Vagina (tissue), 2 donors: Measurements from ENCODE around the gene TRAPPC10. TPM values are rescaled to one million over a fixed set of nuclear protein-coding genes. Genes with fewer than 3 reads are reported as not detected.

ENCODE experiments used
- DNase-seq, 2 donors: peaks; one replicate each; pipeline ENCODE4 v3.0.0-alpha.2; 2017; ENCODE audit errors: extremely low spot score in 2 of 2
- H3K27ac ChIP-seq: fragments of 200-600 bp; sonication (generic); one replicate; pipeline ENCODE4 v1.5.1; 2019
- H3K27me3 ChIP-seq: fragments of 200-600 bp; sonication (generic); one replicate; pipeline ENCODE4 v1.5.1; 2019
- H3K36me3 ChIP-seq, 2 donors: fragments of 200-600 bp; sonication (generic); one replicate each; pipeline ENCODE4 v1.5.1; 2017 to 2019
- H3K4me1 ChIP-seq: fragments of 200-600 bp; sonication (generic); one replicate; pipeline ENCODE4 v1.5.1; 2019
- H3K4me3 ChIP-seq, 2 donors: fragments of 200-600 bp; sonication (generic); 1 replicate in 1 of 2; 2 replicates in 1 of 2; pipeline ENCODE4 v1.5.1; 2016 to 2019
- H3K9me3 ChIP-seq: fragments of 200-600 bp; sonication (generic); one replicate; pipeline ENCODE4 v1.5.1; 2019
- POLR2A ChIP-seq, 2 donors: fragments of 450-650 bp; IDR thresholded peaks; one replicate each; pipeline ENCODE4 v1.6.1; 2017; ENCODE audit warnings: antibody characterized with exemption in 2 of 2, mild to moderate bottlenecking in 2 of 2, moderate library complexity in 2 of 2
- POLR2AphosphoS5 ChIP-seq, 2 donors: sonication (generic); formaldehyde crosslinking; IDR thresholded peaks; one replicate each; pipeline ENCODE4 v1.9.0; 2017; ENCODE audit warnings: antibody characterized with exemption in 2 of 2, mild to moderate bottlenecking in 2 of 2, low read depth in 1 of 2; ENCODE audit not compliant: insufficient read depth in 1 of 2
- intact Hi-C: fragments of 100-400 bp; cut with DNase I; formaldehyde crosslinking; loops from one replicate; pipeline ENCODE4 v1.15.1; 2023
- total RNA-seq: library from RNA; depleted of rRNA; stranded (reverse); fragments of >200 nt; gene quantifications from one replicate; pipeline ENCODE4 v1.2.3, GENCODE V29; 2016
- TF ChIP-seq, protein P1 (sequence below), 3 experiments: fragments of 450-650 bp in 2 of 3; fragments of 200-600 bp in 1 of 3; sonication (generic) in 1 of 3; IDR thresholded peaks; one replicate each; pipeline ENCODE4 v1.5.1; 2017 to 2019; ENCODE audit warnings: antibody characterized with exemption in 3 of 3, mild to moderate bottlenecking in 2 of 3, moderate library complexity in 2 of 3

TRAPPC10 gene
- total RNA-seq, 1 donor from 2014 or later, result 22.6 TPM

DNA sequence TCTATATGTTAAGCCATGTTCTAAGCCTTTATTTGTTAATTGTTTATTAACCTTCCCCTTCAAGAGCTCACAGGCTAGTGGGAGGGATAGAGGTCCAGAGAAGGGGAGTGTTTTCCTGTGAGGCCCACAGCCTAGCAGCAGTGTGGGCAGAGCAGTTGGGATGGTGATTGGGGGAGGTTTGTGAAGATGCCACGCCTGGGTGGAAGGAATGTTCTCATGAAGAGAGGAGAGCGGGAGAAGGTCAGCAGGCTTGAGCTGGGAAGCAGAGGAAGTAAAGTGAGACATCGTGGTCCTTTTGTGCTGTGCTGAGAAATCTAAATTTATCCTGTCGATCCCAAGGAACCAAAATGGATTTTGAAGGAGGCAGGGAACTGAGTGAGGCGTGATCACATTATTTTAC, 42.6 kb downstream of the TRAPPC10 start:
- H3K27ac ChIP-seq, result no peak overlapping the region
- intact Hi-C loops, result no loop called here
- peaks cover 0 to 21% of the 10 kb centered on the region in 2 donors for H3K36me3 ChIP-seq

DNA sequence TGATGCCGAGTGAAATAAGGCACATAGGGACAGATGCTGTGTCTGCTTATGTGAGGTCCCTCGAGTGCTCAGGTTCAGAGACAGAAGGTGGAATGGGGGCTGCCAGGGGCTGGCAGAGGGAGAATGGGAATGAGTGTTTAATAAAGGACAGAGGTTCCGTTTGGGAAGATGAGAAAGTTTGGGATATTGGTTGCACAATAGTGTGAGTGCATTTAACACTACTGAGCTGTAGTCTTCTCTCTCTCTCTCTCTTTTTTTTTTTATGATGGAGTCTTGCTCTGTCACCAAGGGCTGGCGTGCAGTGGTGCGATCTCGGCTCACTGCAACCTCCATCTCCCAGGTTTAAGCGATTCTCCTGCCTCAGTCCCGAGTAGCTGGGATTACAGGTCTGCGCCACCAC, 44.9 kb downstream of the TRAPPC10 start:
- intact Hi-C loops, result no loop called here

More for the DNA sequence above, 42.6 kb downstream of the TRAPPC10 start:
- H3K4me1 ChIP-seq, result peaks cover 28% of the 10 kb centered on the region
- H3K4me3 ChIP-seq, result no peak overlapping the region
- H3K9me3 ChIP-seq, result no peaks in the 10 kb centered on the region
- TF ChIP-seq, protein P1, sequence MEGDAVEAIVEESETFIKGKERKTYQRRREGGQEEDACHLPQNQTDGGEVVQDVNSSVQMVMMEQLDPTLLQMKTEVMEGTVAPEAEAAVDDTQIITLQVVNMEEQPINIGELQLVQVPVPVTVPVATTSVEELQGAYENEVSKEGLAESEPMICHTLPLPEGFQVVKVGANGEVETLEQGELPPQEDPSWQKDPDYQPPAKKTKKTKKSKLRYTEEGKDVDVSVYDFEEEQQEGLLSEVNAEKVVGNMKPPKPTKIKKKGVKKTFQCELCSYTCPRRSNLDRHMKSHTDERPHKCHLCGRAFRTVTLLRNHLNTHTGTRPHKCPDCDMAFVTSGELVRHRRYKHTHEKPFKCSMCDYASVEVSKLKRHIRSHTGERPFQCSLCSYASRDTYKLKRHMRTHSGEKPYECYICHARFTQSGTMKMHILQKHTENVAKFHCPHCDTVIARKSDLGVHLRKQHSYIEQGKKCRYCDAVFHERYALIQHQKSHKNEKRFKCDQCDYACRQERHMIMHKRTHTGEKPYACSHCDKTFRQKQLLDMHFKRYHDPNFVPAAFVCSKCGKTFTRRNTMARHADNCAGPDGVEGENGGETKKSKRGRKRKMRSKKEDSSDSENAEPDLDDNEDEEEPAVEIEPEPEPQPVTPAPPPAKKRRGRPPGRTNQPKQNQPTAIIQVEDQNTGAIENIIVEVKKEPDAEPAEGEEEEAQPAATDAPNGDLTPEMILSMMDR (IDR thresholded peaks at IDR 0.05), result no peak
- TF ChIP-seq POLR2AphosphoS5 (IDR thresholded peaks at IDR 0.05; ENCODE audit: insufficient read depth in 1 of 2, low read depth in 1 of 2) (no peak), POLR2A (IDR thresholded peaks at IDR 0.05) (no peak)
- H3K27me3 ChIP-seq, result no peaks in the 10 kb centered on the region
- DNase-seq, result no peak

DNA sequence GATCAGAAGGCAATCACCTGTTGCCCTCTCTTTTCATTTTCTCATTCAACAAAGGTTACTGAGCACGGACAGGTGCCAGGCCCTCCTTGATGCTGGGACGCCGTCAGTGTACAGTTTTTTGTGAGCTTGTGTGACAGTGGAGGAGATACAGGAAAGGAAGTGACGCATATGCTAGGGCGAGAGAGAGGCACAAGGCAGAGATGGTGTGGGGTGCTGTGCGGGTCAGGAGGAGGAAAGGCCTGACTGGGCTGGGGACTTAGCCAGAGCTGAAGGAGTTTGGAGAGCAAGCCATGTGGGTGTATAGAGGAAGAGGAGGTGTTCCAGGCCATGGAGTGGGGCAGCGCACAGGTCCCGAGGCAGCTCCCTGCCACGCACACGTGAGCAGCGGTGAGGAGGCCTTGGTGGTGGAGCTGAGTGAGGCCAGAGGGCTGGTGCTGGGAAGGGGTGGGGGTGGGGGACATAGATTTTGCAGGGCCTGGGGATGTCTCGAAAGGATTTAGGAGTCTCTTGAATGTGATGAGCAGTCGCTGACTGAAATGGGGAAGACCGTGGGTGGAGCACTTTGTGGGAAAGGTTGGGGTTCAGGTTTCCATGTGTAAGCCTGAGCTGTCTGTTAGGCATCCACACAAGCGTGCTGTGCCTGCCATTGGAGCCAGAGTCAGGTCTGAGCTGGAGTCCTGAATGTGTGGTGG, 46.0 kb downstream of the TRAPPC10 start:
- intact Hi-C loops, result no loop called here
- no peak overlapping the region for H3K4me3 ChIP-seq
- H3K36me3 ChIP-seq, result peaks cover 0 to 21% of the 10 kb centered on the region in 2 donors
- H3K4me1 ChIP-seq, result no peaks in the 10 kb centered on the region
- no peaks in the 10 kb centered on the region for H3K27me3 ChIP-seq
- DNase-seq, result no peak
- no peaks in the 10 kb centered on the region for H3K9me3 ChIP-seq
- H3K27ac ChIP-seq, result no peak overlapping the region
- no peak for TF ChIP-seq POLR2A (IDR thresholded peaks at IDR 0.05)

More for the DNA sequence above, 44.9 kb downstream of the TRAPPC10 start:
- TF ChIP-seq, protein P1 (IDR thresholded peaks at IDR 0.05), result no peak
- Histone ChIP-seq H3K36me3 (peaks cover 0 to 30% of the 10 kb centered on the region in 2 donors), H3K4me1 (peaks cover 7% of the 10 kb centered on the region), H3K27ac (no peak overlapping the region), H3K27me3 (no peaks in the 10 kb centered on the region), H3K4me3 (no peak overlapping the region), H3K9me3 (no peaks in the 10 kb centered on the region)
- no peak for DNase-seq

DNA sequence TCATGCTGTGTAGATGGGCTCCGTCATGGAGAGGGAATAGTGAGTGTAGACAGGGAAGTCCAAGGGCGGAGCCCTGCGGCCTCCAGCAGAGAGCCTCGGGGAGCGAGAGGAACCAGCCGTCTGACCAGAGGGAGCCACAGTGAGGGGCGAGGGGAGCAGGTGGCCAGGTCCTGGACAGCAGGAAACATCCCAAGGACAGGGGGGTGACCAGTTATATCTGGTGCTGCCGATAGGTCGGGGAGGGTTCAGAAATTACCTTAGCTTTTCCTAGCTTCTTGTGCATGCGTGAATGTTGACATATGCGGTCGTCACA, 46.5 kb downstream of the TRAPPC10 start:
- no peak overlapping the region for H3K27ac ChIP-seq
- no peaks in the 10 kb centered on the region for H3K4me1 ChIP-seq
- no peak overlapping the region for H3K4me3 ChIP-seq
- H3K27me3 ChIP-seq, result no peaks in the 10 kb centered on the region
- H3K9me3 ChIP-seq, result no peaks in the 10 kb centered on the region
- TF ChIP-seq, protein P1 (IDR thresholded peaks at IDR 0.05), result no peak
- no peak for TF ChIP-seq POLR2AphosphoS5 (IDR thresholded peaks at IDR 0.05; ENCODE audit: insufficient read depth in 1 of 2, low read depth in 1 of 2)
- no peak for TF ChIP-seq POLR2A (IDR thresholded peaks at IDR 0.05)
- peaks cover 0 to 26% of the 10 kb centered on the region in 2 donors for H3K36me3 ChIP-seq
- intact Hi-C loops, result no loop called here
- no peak for DNase-seq

DNA sequence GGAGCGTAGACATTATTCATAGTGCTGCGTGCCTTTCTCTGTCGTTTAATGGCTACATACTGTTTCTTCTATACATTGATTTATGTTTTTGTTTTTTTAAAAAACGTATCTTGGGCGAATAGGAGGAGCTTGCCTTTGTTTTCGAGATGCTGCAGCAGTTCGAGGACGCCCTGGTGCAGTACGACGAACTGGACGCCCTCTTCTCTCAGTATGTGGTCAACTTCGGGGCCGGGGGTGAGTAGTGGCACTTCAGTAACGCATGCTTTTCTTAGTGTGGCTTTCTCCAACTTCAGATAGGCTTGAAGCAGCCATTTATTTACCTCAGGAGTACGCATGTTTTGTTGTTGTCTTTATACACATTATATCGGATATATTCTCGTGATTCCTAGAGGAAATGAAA, 46.9 kb downstream of the TRAPPC10 start:
- H3K27ac ChIP-seq, result no peak overlapping the region
- H3K4me1 ChIP-seq, result no peaks in the 10 kb centered on the region
- no peak for TF ChIP-seq POLR2AphosphoS5 (IDR thresholded peaks at IDR 0.05; ENCODE audit: insufficient read depth in 1 of 2, low read depth in 1 of 2)
- TF ChIP-seq, protein P1 (IDR thresholded peaks at IDR 0.05), result no peak
- no peak for TF ChIP-seq POLR2A (IDR thresholded peaks at IDR 0.05)
- DNase-seq, result no peak
- H3K36me3 ChIP-seq, result peaks cover 0 to 30% of the 10 kb centered on the region in 2 donors
- H3K27me3 ChIP-seq, result no peaks in the 10 kb centered on the region
- H3K9me3 ChIP-seq, result no peaks in the 10 kb centered on the region
- intact Hi-C loops, result no loop called here
- H3K4me3 ChIP-seq, result no peak overlapping the region
